ENCODE data around the gene ZNF19. TPM values are rescaled to one million over a fixed set of nuclear protein-coding genes. Genes with fewer than 3 reads are reported as not detected.

Gene ZNF19
- total RNA-seq, 2 donors from 2014 or later, result 3.5 to 4.1 TPM

GRCh38 chr16:71429581-71429980 is 59.5 kb downstream of the ZNF19 start:
- H3K9me3 ChIP-seq, result no peaks in the 10 kb centered on the region
- DNase-seq, result no peak
- no peak overlapping the region for H3K9ac ChIP-seq (ENCODE audit: low read depth in 2 of 2, low read length in 2 of 2)
- no peak overlapping the region for H3K27ac ChIP-seq
- TF ChIP-seq CTCF (IDR thresholded peaks at IDR 0.05), result no peak
- intact Hi-C loops (cut with DNase I), result no loop called here
- H3K27me3 ChIP-seq, result peaks cover 2% of the 10 kb centered on the region
- no peaks in the 10 kb centered on the region for H3K36me3 ChIP-seq
- no peaks in the 10 kb centered on the region for H3K4me1 ChIP-seq
- no peak overlapping the region for H3K4me3 ChIP-seq

DNA sequence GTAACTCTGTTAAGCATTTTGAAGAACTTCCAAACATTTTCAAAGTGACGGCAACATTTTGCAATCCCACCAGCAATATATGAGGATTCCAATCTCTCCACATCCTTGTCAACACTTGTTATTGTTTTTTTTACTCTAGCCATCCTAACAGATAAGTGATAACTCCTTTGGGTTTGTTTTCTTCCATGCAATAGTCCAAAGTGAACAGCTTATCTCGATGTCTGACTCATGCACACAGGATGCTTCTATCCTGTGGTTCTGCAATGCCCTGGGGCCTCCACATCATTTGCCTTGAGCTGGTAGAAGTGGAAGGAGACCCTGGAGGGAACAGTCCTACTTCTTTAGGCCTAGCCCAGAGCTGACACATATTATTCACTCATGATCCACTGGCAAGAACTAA is 60.2 kb downstream of the ZNF19 start:
- no peak overlapping the region for H3K4me3 ChIP-seq
- no peak for DNase-seq
- intact Hi-C loops (cut with DNase I), result no loop called here
- H3K36me3 ChIP-seq, result no peaks in the 10 kb centered on the region
- H3K9me3 ChIP-seq, result no peaks in the 10 kb centered on the region
- H3K9ac ChIP-seq (ENCODE audit: low read depth in 2 of 2, low read length in 2 of 2), result no peak overlapping the region
- peaks cover 2% of the 10 kb centered on the region for H3K27me3 ChIP-seq
- H3K4me1 ChIP-seq, result no peaks in the 10 kb centered on the region
- no peak for TF ChIP-seq CTCF (IDR thresholded peaks at IDR 0.05)
- no peak overlapping the region for H3K27ac ChIP-seq

- no peak for DNase-seq
- H3K4me1 ChIP-seq, result no peaks in the 10 kb centered on the region
- H3K27ac ChIP-seq, result no peak overlapping the region
- TF ChIP-seq CTCF (IDR thresholded peaks at IDR 0.05), result no peak
- H3K9me3 ChIP-seq, result no peaks in the 10 kb centered on the region
- intact Hi-C loops (cut with DNase I), result no loop called here
- no peak overlapping the region for H3K4me3 ChIP-seq
- H3K27me3 ChIP-seq, result peaks cover 2% of the 10 kb centered on the region
- no peak overlapping the region for H3K9ac ChIP-seq (ENCODE audit: low read depth in 2 of 2, low read length in 2 of 2)
- H3K36me3 ChIP-seq, result no peaks in the 10 kb centered on the region
Observed at GRCh38 chr16:71428385-71428784, 60.7 kb downstream of the ZNF19 start.

DNA sequence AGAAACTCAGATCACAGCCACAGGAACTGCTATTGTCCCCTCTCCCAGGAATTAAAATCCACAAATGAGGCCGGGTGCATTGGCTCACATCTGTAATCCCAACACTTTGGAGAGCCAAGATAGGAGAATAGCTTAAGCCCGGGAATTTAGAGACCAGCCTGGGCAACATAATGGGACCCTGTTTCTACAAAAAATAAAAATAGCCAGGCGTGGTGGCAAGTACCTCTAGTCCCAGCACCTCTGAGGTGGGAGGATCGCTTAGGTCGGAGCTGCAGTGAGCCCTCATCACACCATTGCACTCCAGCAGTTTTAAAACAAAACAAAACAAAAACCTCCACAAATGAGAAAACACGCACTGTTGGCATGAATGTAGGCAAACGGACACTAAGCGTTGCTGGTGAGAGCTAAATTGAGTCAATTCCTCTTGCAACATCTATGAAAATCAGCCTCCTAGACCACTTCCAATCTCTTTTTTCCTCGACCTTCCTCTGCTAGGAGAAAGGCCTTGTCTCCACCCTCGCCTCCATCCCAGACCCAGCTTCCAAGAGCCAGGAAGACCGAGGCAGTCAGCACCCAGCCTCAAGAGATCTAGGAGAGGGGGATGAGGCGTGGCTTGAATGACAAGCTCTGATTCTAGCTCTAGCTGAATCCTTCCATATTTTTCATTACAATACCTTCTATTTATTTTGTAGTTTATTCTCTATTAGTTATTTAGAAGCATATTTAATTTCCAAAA is 62.1 kb downstream of the ZNF19 start:
- no peaks in the 10 kb centered on the region for H3K36me3 ChIP-seq
- intact Hi-C loops (cut with DNase I), result no loop called here
- H3K27ac ChIP-seq, result no peak overlapping the region
- H3K27me3 ChIP-seq, result peaks cover 2% of the 10 kb centered on the region
- H3K9ac ChIP-seq (ENCODE audit: low read depth in 2 of 2, low read length in 2 of 2), result no peak overlapping the region
- no peaks in the 10 kb centered on the region for H3K4me1 ChIP-seq
- TF ChIP-seq CTCF (IDR thresholded peaks at IDR 0.05), result no peak
- no peaks in the 10 kb centered on the region for H3K9me3 ChIP-seq
- H3K4me3 ChIP-seq, result no peak overlapping the region
- DNase-seq, result no peak

DNA sequence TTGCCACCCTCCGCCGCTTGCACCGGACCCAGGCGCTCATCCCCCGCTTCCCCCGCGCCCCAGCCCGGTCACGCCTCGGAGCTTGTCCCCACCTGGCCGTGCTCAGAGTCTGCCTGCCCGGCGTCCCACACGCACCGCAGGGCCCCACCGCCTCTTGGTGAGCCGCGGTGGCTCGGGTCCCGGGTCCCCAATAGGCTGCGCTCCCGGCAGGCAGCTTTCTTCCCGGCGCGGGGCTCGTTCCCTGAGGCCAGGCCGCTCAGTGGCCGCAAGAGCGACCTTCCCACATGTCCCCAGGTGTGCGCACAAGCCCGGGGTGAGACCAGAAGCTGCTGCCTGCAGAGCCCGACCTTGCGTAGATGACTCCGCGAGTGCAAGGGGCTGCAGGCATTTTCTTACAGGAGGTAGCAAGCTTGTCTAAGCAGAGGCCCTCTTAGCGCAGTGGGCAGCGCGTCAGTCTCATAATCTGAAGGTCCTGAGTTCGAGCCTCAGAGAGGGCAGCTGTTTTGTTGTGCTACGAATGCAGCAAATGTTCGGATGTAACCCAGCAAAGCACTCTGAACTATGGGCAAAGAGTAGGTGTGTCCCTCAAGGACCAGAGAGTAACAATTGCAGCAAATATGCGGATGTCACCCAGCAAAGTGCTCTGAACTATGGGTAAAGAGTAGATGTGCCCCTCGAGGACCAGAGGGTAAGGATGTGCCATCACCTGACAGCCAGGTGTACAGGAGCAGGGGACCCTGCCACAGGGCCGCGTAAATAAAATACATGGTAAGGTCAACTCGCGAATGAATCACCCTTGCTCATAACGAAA is 62.9 kb downstream of the ZNF19 start:
- H3K9ac ChIP-seq (ENCODE audit: low read depth in 2 of 2, low read length in 2 of 2), result no peak overlapping the region
- intact Hi-C loops (cut with DNase I), result no loop called here
- H3K4me1 ChIP-seq, result no peaks in the 10 kb centered on the region
- peak; percentile 21 for DNase-seq
- no peaks in the 10 kb centered on the region for H3K9me3 ChIP-seq
- peaks cover 2% of the 10 kb centered on the region for H3K27me3 ChIP-seq
- no peak for TF ChIP-seq CTCF (IDR thresholded peaks at IDR 0.05)
- no peak overlapping the region for H3K27ac ChIP-seq
- H3K36me3 ChIP-seq, result no peaks in the 10 kb centered on the region
- peak overlapping the region; percentile 22 for H3K4me3 ChIP-seq

All from colonic mucosa (tissue), 4 donors.